HG02943 (cell line): ENCODE data around the gene GPR143.

Experiments used
- ATAC-seq: cut with Tn5 transposase; IDR thresholded peaks from one replicate; pipeline ENCODE4 v1.9.1; 2021; ENCODE audit warnings: mild to moderate bottlenecking, low read depth, moderate library complexity; ENCODE audit not compliant: unreplicated experiment

GPR143 gene

DNA sequence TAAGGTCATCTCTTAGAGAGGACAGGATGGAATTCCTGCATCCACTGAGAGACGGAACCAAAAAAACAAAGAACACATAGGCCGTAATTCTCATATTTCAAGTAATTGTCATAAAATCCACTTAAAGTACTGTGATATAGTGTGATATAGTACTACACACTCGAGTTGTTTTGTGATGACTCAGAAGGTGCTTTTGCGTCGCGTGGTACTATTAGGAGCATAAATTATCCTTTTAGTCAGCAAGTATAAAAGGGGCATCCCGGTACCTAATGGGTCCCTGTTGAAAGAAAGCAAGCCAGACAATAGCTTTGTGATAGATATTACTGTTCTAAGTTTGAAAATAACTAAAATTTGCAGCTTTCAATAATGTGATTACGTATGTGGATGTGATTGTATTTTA lies 55.3 kb downstream of the GPR143 start:
- no peak for ATAC-seq

DNA sequence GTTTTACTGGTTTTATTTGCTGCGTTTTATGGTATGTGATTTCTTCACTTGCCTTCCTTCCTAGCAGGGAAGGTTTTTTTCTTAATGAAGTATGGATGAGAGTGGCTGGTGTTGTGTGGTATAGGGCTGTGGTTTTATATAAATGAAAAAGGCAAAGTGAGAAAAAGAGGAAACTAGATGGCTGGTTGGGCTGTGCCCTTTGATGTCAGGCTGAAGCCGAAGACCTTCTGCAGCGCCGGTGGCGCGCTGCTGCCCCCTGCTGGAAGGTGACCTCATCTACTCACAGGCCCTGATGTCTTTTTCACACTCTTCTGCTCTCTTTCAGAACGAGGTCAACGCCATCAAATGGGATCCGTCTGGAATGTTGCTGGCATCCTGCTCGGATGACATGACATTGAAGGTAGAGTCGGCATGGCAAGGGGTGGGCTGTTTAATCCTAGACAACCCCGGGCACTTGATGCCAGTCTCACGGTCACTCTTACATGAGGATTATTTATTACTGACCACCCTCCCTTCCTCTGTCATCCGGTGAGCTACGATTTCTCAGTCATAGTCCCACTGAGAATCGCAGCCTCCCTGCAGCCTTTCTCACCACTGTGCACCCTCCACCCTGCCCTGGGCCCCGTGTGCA lies 56.6 kb downstream of the GPR143 start:
- ATAC-seq, result peak; percentile 79

DNA sequence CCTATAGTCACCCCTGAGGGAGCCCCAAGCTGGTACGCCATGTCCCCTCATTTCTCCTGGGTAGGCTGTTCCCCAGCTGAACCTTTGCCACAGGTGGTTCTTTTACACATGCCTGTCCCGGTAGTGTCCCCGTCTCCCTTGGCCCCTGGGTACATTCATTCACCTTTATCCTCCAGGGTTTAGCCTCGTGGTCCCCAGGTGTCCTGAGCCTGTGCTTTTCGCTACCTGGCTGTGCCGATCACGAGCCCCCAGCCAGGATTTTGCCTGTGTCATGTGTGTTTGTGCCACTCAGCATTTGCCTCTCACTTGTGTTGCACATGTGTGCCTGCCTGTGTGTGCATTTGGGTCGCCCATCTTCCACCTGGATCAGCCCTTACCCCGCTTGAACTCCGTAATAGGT lies 57.6 kb downstream of the GPR143 start:
- no peak for ATAC-seq

DNA sequence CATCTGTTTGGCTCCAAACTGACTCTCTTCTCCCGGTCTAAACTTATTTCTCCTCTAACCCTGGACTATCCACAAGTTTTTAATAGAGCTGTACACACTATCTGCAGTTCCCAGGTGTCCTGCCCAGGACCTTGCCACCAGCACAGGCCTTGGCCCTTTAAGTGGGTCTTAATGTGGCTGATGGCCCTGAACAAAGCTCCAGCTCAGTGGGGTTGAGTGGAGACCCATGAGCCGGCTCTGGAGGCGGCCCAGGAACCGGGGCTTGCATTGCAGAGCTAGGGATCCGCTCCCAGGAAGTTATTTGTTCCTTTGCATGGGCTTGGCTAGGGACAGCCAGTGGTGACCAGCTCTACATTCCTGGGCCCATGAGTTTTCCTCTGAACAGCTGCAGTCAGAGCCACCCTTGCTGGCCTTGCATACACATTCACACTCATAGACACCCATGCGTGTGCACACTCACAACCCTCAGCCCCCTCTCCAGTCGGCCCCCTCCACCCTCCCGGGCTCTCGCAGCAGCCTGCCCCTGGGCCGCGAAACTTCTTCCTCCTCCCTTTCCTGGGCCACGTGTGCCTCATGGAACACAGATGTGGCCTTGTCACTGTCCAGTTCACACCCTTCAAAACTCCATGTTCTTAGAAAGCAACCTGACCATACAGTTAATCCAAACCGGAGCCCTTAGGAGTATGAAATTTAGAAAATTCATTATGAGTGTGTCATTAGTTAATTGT lies 58.2 kb downstream of the GPR143 start:
- ATAC-seq, result no peak

DNA sequence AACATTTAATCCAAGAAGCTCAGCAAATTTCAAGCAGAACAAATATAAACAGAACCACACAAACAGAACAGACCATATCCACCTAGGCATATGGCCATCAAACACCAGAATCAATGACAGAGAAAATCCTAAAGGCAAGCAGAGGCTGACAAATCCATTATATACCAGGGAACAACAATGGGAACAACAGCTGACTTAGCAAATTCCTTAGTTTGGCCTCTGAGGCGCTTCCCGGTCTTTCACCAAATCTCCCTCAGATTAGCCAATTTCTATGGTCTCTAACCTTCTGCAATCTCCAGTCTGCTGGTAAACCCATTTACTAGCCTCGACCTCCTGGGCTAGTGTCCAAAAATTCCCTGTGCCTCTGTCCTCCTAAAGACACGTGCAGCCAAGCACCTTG lies 59.2 kb downstream of the GPR143 start:
- no peak for ATAC-seq

DNA sequence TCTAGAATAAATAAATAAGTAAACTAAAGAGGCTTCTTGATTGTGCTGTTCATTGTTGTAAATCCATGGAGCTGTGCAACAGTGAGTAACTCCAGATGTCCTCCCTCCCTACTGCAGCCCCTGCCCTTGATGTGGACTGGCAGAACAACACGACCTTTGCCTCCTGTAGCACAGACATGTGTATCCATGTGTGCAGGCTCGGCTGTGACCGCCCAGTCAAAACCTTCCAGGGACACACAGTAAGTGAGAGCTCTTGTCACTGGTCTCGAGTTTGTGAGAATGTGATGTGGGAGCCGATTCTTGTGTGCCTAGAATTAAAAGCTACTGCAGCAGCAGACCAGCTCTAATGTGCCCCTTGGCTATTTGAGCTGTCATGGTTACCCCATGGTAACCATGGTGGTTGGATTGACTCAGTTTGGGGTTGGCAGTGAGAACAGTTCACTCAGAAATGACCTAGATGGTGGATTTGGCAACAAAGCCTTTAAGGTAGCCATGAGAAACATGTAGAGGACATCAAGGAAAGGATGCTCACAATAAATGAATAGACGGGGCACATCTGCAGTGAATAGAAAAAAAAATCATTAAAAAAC lies 60.7 kb downstream of the GPR143 start:
- ATAC-seq, result no peak

DNA sequence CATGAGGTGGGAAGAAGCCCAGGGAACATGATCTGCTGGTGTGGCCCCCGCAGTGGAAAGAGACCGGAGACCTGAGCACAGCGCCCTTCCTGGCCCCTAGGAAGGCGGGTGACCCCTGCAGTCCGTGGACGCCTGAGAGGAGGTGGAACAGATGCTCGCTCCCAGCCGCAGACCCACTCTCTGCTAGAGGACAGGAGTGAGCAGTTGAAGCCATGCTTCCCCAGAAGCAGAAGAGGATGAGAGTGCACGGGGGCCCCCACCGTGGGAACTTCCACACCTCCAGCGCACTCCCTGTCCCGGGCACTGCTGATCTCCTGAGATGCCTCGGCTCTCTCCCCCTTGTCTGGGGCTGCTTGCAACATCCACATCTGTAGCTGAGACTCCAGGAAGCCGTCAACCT lies 62.2 kb downstream of the GPR143 start:
- no peak for ATAC-seq

DNA sequence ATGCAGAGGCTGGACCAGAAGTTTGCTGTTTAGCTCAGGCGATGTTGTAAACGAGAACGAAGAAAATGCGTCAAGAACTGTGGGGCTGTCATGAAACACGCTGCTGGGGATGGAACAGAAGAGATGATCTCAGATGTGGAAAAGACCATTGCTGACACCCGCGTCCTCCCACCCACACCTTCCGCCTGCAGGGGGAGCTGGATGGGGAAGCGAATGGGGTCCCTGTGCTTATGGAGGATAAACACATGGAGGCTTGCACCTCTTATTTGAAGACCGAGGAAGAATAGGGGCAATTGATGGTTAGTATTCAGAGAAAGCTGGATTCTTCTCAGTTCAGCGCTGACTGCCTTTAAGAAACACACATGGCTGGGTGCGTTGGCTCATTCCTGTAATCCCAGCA lies 63.9 kb downstream of the GPR143 start:
- no peak for ATAC-seq

DNA sequence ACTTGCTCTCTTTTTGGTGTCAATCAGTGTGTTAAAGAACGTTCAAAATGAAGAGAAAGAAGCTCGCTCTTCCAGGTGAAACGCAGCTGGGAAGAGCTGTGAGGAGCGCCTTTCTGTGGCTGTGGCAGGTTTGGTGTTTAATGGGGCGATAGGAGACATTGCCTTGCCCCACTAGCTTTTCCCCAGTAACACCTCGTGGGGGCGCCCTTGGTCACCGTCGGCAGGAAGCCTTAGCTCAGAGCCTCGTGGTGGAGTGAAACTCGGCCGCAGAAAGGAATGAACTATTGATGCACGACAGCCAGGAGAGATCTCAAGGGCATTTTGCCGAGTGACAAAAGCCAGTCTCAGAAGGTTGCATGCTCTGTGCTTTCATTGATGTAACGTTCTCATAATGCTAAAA lies 65.1 kb downstream of the GPR143 start:
- no peak for ATAC-seq

DNA sequence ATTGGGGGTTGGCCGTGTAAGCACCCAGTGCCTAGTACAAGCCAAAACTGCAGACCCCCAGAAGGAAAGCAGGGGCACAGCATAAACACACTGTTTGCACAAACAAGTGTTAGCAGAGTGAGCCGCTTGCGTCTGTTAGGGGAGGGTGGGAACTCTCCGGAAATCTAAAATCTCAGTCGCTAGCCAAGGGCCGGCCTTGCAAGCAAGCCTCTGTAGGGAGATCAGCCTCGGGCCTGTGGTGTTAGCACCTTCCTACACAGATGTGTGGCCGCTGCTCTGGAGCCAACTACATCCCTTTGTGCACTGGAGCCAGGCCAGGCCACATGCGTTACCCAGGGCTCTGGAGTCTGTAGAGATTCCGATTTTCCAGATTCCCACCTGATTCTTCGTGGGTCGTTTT lies 67.1 kb downstream of the GPR143 start:
- ATAC-seq, result no peak

DNA sequence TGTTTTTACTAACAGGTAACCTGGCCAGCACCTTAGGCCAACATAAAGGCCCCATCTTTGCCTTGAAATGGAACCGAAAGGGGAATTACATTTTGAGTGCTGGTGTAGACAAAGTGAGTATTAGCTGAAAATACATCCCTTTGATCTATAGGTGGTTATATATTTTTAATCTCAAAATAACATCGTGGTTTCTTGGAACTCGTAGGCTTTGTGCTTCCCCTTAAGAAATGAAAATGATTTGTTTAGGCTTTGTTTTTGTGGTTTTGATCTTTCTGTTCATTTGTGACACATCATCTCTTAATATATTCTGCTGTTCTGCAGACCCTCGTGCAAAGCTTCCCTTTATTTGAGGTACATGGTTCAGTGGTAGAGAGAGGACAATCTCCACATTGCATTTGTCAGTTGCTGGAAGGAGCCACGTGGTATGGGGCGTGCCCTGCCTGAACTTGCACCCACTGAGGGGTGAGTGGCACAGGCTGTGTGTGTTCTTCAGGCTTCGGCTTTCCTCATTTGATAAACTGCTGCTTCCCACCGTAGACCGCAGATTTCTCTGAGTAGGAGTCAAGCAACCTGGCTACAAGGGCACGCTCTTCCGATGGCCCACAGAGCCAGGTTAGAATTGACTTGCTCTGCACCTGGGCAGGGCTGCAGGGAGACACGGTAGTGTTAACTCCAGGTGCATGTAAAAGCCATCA lies 72.2 kb downstream of the GPR143 start:
- no peak for ATAC-seq

DNA sequence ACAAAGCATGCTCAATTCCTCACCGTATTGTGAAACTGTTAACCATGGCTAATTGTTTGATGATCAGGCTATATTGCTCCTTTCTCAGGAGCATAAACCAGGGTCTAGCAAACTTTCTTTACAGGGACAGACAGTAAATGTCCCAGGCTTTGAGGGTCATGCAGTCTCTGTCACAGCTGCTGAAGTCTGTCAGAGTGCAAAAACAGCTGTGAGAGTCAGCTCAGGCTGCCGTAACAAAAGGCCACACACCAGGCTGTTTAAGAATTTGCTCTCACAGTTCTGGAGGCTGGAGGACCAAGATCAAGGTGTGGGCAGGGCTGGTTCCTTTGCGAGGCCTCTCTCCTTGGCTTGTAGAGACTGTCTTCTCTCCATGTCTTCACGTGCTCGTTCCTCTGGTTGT lies 75.6 kb downstream of the GPR143 start:
- ATAC-seq, result no peak

DNA sequence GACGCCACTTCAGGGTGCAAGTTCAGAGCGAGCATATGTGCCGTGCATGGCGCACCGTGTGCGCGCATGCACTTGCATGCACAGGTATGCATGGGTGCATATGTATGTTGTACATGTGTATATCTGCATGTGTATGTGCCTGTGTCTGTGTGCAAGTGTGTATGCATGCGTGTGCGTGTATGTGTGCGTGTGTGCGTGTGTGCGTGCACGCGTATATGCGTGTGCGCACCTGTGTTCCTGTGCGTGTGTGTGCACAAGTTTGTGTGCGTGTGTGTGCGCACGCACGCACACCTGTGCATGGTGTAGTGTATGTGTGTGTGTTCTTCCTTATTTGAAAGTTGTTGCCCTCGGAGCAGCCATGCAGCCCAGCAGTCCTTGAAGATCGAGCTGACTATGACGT lies 76.8 kb downstream of the GPR143 start:
- no peak for ATAC-seq

DNA sequence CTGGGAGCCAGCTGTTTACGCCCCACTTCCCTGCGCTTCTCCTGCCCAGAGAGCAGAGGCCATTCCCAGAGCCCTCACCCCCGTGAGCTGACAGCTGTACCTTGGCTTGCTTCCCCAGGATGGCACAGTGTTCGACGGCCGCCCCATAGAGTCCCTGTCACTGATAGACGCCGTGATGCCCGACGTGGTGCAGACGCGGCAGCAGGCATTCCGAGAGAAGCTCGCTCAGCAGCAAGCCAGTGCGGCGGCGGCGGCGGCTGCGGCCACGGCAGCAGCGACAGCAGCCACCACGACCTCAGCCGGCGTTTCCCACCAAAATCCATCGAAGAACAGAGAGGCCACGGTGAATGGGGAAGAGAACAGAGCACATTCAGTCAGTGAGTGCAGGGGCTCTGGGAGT lies 77.7 kb downstream of the GPR143 start:
- no peak for ATAC-seq

DNA sequence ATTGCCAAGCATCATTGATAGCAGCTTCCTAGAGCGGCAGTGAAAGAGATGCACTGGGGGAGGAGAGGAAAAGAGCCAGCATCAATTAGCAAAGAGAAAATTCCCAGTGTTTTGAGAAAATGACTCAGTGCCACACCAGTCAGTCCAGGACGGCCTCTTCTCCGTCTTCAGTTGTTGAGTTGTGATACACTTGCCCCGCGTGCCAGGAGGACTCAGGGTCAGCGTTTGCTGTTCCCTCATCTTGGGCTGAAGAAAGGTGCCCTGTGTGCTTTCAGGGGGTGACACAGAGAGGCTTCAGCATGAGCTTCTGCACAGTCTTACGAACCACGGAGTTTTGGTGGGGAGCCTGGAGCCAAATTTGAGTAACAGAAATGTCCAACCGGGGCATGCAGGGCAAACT lies 82.3 kb downstream of the GPR143 start:
- ATAC-seq, result no peak

DNA sequence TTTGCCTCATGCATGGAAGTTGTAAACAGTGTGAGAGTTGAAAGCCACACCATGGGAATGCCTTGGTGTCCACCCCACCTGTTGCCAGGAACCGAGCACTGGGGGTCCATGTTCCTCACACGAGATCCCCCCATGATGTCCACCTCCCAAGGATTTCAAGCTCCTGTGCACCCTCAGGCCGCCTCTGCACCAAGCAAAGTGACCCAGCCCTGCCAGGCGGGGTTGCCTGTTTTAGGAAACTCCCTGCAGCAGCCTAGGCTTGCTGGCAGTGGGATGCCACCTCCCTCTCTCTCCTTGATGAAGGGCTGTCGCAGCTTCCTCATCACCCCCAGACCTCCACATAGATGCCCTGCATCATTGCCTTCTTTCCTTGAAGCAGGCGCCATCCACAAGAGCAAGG lies 82.8 kb downstream of the GPR143 start:
- ATAC-seq, result no peak

DNA sequence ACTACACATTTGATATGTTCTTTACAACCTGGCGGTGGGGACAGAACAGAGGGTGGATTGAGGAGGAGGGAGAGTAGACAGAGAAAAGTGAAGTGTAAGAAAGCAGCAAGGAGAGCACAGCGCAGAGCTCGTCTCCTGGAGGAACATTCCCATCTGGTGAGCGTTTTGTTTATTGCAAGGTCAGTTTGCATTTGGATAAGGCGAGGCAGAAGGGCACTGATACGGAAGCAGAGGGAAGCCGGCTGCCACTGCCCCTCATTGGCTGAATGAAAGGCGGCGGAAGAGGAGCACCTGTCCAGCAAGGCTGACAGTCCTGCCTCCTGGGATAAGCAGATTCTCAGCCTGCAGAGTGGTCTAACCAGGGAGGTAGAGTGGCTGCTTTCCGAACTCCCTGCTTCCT lies 83.2 kb downstream of the GPR143 start:
- ATAC-seq, result no peak

DNA sequence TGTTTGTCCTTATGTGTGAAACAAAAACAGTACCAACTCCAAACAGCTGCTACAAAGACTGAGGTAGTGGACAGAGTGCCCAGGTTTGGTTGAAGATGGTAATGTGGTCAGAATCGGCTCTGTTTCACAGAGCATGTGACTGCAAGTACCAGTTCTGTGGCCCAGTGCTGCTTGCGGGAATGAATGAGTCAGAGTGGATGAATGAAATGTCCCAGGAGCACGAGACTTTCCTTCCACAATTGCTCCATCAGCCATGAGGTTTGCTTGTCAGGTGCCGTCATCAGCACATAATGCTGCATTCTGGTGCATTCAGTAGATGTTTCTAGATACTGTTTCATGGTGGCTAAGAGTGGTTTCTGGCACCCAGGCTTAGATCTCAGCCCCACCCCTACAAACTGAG lies 84.2 kb downstream of the GPR143 start:
- no peak for ATAC-seq

DNA sequence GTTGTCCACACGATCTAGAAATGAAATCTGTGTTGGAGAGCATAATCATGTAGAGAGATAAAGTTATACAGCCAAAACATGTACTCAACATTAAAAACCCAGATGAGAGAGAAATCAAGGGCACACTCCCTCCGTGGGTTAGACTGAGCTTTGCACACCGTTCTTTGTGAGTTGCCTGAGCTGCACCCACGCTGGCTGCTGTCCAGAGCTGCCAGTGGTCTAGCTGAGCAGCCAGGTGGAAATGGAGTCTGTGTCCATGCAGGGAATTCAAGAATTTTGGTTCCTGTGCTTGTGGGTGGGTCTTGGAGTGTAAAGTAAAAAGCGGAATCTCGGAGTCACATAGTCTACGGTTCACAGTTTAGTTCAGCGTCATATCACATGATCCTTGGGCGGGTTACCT lies 84.6 kb downstream of the GPR143 start:
- no peak for ATAC-seq

DNA sequence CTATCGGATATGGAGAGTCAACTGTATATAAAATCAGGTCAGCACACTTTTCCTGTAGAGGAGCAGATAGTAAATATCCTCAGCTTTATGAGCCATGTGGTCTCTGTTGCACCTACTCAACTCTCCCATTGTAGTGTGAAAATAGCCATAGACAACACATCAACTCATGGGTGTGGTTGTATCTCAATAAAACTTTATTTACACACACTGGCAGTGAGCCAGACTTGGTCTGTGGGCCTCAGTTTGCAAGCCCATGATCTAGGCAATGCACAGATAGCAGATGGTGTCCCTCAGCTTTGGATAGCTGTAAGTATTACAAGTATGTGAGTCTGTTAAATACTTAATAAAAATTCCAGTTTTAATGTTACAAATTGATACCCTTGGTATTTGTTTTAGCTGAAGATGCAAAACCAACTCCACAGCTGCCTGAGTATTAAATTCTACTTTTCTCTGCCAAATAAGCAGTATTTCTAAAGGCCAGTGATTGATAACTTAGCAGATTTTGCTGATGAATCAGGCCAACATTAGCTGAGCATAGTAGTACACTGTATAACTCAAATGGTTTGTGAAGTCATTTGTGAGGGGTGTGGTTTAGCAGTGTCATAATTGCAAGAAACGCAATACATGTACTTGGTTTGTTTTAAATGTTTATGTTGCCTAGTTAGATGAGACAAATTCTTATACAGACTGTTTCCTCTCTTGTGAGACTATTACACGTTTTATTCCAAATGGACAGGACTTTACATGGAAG lies 87.3 kb downstream of the GPR143 start:
- ATAC-seq, result no peak
